Measurements from ENCODE around the gene GPATCH2L. TPM values are rescaled to one million over a fixed set of nuclear protein-coding genes. Genes with fewer than 3 reads are reported as not detected.

GPATCH2L gene
- total RNA-seq, 1 donor from 2014 or later, result 115 TPM

- Mint-ChIP-seq H3K36me3 (ENCODE audit: unreplicated experiment) (peaks cover 5% of the 10 kb centered on the region), H3K27ac (ENCODE audit: unreplicated experiment) (no peak overlapping the region), H3K4me3 (ENCODE audit: unreplicated experiment) (no peak overlapping the region), H3K4me1 (ENCODE audit: low read depth, unreplicated experiment) (no peaks in the 10 kb centered on the region), H3K27me3 (ENCODE audit: unreplicated experiment) (no peaks in the 10 kb centered on the region), H3K9me3 (ENCODE audit: unreplicated experiment) (no peaks in the 10 kb centered on the region)
- no peak for DNase-seq
- TF ChIP-seq CTCF (IDR thresholded peaks at IDR 0.05; ENCODE audit: partially characterized antibody, unreplicated experiment), result no peak
Observed at GRCh38 chr14:76194327-76194726, 42.6 kb downstream of the GPATCH2L start.

GRCh38 chr14:76195003-76195402, 43.3 kb downstream of the GPATCH2L start:
- Mint-ChIP-seq H3K36me3 (ENCODE audit: unreplicated experiment) (peaks cover 5% of the 10 kb centered on the region), H3K27me3 (ENCODE audit: unreplicated experiment) (no peaks in the 10 kb centered on the region)
- no peak for DNase-seq

GRCh38 chr14:76196980-76197695, 45.4 kb downstream of the GPATCH2L start:
- Mint-ChIP-seq H3K4me1 (ENCODE audit: low read depth, unreplicated experiment) (no peaks in the 10 kb centered on the region), H3K4me3 (ENCODE audit: unreplicated experiment) (no peak overlapping the region), H3K36me3 (ENCODE audit: unreplicated experiment) (peaks cover 5% of the 10 kb centered on the region), H3K27ac (ENCODE audit: unreplicated experiment) (no peak overlapping the region), H3K27me3 (ENCODE audit: unreplicated experiment) (no peaks in the 10 kb centered on the region), H3K9me3 (ENCODE audit: unreplicated experiment) (no peaks in the 10 kb centered on the region)
- no peak for TF ChIP-seq CTCF (IDR thresholded peaks at IDR 0.05; ENCODE audit: partially characterized antibody, unreplicated experiment)
- DNase-seq, result no peak

More at GRCh38 chr14:76195003-76195402, 43.3 kb downstream of the GPATCH2L start:
- Mint-ChIP-seq H3K27ac (ENCODE audit: unreplicated experiment) (no peak overlapping the region), H3K9me3 (ENCODE audit: unreplicated experiment) (no peaks in the 10 kb centered on the region), H3K4me1 (ENCODE audit: low read depth, unreplicated experiment) (no peaks in the 10 kb centered on the region), H3K4me3 (ENCODE audit: unreplicated experiment) (no peak overlapping the region)
- TF ChIP-seq CTCF (IDR thresholded peaks at IDR 0.05; ENCODE audit: partially characterized antibody, unreplicated experiment), result no peak

- no peaks in the 10 kb centered on the region for H3K27me3 Mint-ChIP-seq (ENCODE audit: unreplicated experiment)
- no peak overlapping the region for H3K4me3 Mint-ChIP-seq (ENCODE audit: unreplicated experiment)
- no peaks in the 10 kb centered on the region for H3K4me1 Mint-ChIP-seq (ENCODE audit: low read depth, unreplicated experiment)
- no peaks in the 10 kb centered on the region for H3K9me3 Mint-ChIP-seq (ENCODE audit: unreplicated experiment)
- H3K27ac Mint-ChIP-seq (ENCODE audit: unreplicated experiment), result no peak overlapping the region
- no peak for TF ChIP-seq CTCF (IDR thresholded peaks at IDR 0.05; ENCODE audit: partially characterized antibody, unreplicated experiment)
- H3K36me3 Mint-ChIP-seq (ENCODE audit: unreplicated experiment), result peaks cover 8% of the 10 kb centered on the region
- DNase-seq, result no peak
Observed at GRCh38 chr14:76201162-76201561, 49.4 kb downstream of the GPATCH2L start.
